HG02840 (cell line): Measurements from ENCODE around the gene LGR4.

Source experiments
- ATAC-seq: cut with Tn5 transposase; IDR thresholded peaks from one replicate; pipeline ENCODE4 v1.9.1; 2021; ENCODE audit warnings: mild to moderate bottlenecking, moderate library complexity, moderate number of reproducible peaks; ENCODE audit not compliant: unreplicated experiment, low FRiP score

Gene LGR4

DNA sequence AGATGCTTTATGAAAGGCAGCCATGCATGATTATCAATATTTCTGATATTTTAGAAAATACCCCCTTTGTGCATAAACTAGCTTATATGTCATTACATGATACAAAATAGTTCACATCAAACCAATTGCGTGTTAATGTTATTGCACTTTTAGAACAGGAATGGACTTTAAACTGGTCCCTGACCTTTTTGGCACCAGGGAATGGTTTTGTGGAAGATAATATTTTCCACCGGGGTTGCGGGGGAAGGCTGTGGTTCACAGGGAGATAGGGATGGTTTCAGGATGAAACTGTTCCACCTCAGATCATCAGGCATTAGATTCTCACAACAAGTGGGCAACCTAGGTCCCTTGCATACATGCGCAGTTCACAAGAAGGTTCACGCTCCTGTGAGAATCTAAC is 16.5 kb upstream of the LGR4 start:
- no peak for ATAC-seq

- no peak for ATAC-seq
Observed at GRCh38 chr11:27487706-27488105, 15.1 kb upstream of the LGR4 start.

DNA sequence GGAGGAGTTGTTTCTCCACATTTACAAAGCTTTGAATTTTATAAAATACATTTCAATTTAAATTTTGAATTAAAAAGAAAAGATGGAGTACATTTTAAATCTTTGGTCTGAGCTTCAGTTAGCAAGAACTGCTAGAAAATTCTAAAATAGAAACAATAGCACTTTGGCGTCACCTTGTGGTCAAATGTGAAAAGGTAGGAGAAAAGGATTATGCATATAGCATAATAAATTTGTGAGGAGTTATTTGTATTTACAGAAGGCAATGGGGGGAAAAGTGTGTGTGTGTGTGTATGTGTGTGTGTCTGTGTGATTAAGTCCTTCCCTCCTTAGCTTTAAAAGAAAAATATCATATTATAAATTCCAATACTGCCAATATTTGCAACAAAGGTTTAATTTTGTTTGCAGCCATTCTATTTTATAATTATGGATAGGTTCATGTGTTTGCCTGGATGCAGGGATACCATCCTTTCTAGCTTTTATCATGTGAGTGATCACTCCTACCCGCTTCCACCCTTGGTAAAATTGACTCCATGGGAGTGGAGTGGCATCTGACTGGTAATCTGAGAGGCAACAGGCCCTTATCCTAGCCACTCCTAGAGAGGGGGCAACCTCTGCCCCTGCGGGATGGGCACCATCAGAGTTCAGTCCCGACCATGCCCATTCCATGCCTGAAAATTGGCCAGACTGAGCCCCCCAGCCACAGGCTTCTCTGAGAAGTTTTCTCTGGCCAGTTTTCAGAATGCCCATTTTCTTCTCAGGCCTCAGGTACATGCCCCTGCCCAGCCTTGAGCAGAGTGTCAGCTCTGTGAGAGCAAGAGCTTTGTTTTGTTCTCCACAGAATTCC is 13.6 kb upstream of the LGR4 start:
- no peak for ATAC-seq

DNA sequence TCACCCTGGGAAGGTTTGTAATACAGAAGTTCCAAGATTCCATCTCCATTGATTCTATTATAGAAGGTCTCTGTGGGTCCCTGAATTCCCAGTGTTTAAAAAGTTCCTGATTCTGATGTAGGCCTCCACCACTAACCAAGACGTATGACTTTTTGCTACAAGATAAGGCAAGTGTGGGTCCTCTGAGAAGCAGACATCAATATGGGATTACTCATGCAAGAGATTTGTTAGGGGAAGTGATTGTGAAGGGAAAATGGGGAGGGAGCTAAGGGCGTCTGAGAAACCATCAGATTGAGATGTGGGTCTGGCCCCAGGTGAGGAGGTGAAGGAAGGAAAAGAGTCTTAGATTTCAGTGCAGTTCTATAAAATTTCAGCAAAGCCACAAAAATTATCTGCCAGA is 10.2 kb upstream of the LGR4 start:
- ATAC-seq, result no peak

DNA sequence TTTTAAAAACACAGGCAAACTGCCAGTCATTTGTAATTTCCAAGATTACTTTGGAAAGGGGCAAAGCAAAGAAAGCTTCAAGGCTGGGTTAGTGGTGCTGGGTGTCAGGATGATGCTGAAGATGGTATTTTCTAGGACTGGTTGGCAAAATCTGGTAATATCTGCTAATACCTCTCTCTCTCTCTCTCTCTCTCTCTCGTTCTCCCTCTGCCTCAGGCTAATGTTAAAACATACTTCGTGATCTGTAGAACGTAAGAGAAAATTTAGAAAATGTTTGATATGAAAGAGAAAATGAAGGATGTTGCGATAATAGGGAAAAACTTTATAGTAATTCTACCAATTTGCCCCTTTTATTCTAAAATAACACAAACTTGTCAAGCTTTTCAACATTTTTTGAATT is 9.4 kb upstream of the LGR4 start:
- ATAC-seq, result no peak

GRCh38 chr11:27477831-27478230 is 5.2 kb upstream of the LGR4 start:
- no peak for ATAC-seq

- no peak for ATAC-seq
Observed at GRCh38 chr11:27477243-27477642, 4.7 kb upstream of the LGR4 start.

- ATAC-seq, result no peak
Observed at GRCh38 chr11:27475622-27476021, 3.0 kb upstream of the LGR4 start.

DNA sequence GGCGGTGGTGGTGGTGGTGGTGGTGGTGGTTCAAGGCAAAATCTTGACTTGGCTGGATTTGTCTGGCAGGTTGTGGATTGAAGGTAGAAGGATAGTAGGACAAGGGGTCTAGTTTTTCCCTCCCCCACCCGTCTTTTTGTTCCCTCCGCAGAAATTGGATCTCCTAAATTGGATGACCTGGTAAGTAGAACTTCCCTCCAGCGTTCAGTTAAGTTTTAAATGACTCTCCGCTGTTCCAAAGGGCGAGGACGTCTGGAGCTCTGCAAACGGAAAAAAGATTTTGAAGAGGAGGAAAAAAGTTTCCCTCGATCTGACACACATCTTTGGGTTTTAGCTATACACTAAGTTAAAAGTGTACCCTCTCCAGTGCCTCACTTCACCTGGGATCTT is 422 bp upstream of the LGR4 start:
- no peak for ATAC-seq

DNA sequence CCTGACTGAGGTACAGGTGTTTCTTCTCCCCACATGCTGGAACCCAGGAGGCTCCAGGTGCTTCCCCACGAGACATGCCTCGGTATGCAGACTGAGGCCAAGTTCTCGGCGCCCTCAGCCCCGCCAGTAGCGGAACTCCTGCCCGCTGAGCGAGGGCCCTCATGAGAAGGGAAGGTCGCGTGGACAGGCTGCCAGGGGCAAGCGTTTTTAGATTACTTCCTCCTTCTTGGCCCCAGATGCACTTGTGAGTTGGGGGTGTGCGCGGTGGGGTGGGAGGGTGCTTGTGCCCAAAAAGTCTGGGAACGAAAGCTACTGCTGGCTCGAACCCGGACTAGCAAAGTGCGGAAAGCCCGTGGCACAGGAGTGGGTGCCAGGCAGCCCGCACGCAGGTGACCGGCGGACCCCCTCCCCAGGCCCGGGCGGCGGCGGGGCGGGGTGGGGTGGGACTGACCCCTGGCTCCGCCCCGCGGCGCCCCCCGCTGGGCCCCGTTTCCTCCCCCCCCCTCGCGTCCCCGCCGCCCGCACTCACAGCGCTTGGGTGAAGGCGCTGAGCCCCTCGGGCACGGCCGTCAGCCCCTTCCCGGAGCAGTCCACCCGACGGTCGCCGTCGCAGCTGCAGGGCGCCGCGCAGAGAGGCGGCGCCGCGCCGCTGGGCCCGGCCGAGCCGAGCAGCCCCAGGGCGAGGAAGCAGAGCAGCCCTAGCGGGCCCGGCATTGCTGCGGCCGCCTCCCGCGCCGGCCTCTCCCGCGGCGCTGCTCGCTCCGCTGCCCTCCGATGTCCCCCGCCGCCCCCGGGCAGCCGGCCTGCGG is 797 bp downstream of the LGR4 start:
- ATAC-seq, result peak; percentile 36

DNA sequence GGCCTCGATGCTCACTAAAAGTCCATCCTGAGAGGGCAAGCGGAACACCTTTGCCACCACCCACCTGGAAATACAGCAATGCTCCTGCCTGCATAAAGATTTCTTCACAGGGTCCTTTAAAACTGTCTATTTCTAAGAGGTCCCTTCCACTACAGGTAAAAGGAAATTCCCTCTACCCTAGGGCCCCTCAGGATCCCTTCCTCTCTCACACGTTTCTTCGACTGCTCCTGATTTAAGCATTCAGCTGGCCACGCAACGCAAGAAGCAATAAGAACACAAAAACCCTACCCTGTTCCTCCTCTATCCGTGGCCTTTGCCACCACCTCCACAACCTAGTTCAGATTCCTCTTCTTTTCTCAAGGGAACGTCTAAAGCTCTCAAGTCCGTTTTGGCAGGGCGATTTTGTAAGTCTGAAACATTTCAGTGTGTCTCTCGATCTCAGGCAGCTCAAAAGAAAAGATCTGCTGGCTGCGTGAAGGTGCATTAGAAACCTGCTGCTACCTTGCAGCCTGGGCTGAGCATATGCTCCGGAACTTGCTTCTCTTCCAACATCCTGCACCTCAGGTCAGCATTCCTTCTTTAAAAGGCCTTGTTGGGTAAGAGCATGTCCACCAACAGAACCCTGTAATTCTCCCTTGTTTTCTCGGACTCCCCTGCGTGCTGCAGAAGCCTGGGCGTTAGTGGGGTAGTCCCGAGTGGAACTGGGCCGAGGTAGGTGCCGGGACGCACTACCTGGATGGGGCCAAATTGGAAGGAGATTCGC is 1.6 kb downstream of the LGR4 start:
- ATAC-seq, result no peak

DNA sequence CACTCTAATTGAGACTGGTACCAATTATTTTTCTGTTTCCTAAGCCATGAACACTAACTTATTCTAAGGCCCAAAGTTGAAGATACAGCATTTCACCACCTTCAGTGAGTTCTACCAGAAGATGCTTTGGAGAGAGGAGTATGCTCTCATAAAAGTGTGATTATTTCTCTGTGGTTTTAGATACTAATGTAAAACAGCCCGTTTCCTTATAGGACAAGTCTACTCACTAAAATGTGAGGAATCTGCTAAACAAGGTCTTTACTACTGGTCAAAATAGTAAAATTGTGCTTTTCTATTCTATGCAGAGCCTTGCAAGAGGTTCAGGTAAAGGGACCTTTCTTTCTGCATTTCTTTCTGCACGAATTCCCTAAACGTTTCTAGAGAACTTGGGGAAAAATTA is 2.4 kb downstream of the LGR4 start:
- ATAC-seq, result no peak

DNA sequence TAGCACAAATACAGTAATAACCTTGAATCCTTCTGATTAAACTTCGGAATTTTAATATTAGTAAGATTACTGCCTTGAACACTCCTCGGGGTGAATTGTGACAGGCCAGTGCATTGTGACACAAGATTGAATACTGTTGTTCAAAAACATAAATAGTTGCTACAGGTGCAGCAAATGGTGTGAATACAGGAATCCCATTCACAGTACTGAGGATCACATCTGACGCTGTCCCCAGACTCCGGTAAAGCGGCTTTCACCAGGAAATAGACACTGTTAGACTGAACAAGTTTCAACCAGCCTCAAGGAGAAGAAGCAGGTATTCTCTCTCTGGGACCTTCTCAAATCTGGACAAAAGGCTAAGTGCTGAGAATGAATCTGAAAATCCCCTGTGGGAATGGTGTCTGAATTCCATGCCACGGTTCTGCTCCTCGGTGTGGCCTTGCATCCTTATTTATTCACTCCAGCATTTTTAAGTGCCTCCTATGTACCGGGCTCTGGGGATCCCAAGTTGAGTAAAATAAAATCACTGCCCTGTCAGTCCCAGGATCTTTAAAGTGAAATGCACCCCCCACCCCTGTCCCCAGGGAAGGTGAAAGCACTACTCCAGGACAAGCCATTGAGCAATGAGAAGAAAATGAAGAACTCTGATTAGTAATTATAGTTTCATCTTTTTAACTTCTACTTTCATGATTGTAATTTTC is 3.4 kb downstream of the LGR4 start:
- no peak for ATAC-seq

- ATAC-seq, result no peak
Observed at GRCh38 chr11:27468209-27468994, 4.2 kb downstream of the LGR4 start.

DNA sequence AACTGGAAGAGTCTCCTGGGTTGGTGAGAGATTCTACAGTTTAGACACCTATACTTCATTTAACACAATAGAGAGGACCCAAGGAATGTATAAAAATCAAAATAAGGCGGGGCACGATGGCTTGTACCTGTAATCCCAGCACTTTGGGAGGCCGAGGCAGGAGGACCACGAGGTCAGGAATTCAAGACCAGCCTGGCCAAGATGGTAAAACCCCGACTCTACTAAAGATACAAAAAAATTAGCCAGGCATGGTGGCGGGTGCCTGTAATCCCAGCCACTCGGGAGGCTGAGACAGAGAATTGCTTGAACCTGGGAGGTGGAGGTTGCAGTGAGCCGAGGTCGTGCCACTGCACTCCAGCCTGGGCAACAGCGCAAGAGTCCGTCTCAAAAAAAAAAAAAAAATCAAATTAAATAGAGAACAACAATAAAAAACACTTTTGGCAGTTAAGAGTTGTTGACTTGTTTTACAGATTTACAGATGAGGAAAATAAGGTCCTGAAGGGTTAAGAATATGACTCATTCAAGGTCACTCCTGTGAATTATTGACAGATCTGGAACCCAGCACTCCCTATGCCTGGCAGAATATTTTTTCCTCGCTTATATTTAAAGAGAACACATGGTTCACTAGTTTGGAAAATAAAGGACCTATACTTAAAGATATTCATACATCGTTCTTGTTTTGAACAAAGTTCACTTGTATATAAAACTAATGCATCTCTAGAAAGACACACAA is 5.2 kb downstream of the LGR4 start:
- no peak for ATAC-seq

- no peak for ATAC-seq
Observed at GRCh38 chr11:27466363-27466762, 6.2 kb downstream of the LGR4 start.

- no peak for ATAC-seq
Observed at GRCh38 chr11:27465629-27466028, 7.0 kb downstream of the LGR4 start.

DNA sequence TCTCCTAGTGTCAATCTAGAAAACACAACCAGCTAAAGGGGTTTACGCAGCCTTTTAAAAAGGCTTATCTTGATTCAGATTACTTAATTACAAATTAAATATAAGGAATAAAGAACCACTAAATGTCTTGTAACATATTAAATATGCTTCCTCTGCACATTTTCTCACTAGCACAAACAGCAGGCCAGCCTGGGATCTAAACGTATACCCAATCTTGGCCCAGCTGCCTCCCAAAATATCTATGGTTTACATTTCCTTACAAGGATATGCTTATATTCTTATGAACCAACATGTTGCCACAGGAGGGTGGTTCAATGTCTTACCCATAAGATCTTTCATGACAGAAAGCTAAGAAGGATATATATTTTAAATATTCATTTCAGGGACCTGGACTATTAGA is 7.7 kb downstream of the LGR4 start:
- no peak for ATAC-seq

GRCh38 chr11:27464289-27464696 is 8.3 kb downstream of the LGR4 start:
- ATAC-seq, result no peak
